ENCODE data around the gene PTPRS. TPM values are rescaled to one million over a fixed set of nuclear protein-coding genes. Genes with fewer than 3 reads are reported as not detected.
"Not testable (repeated sequence)": the region's sequence is repeated elsewhere in the genome, so short reads cannot be mapped to it uniquely, and the experiment has no call there.

PTPRS gene
- polyA plus RNA-seq, 1 experiment: 40.1 TPM

DNA sequence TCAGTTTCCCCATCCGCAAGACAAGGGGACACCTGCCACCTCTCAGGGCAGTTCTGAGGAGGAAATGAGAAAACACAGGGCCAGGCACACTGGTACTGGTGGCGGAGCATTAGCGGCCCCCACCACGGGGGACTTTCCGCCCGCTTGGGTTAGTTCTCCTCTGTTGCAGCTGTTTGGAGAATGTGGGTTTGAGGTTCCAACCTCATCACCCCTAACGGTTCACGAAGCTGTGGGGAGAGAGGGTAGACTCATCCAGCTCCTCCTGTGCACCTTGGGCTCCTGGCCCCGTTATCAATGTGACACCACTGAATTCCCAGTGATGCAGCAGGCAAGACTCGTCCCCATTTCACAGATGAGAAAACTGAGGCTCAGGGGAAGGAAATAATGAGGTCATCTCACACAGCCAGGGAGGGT is 10.3 kb downstream of the PTPRS start:
- ChIA-PET CTCF (no interaction called here), POLR2A (no interaction called here)
- TF ChIP-seq, protein P1, sequence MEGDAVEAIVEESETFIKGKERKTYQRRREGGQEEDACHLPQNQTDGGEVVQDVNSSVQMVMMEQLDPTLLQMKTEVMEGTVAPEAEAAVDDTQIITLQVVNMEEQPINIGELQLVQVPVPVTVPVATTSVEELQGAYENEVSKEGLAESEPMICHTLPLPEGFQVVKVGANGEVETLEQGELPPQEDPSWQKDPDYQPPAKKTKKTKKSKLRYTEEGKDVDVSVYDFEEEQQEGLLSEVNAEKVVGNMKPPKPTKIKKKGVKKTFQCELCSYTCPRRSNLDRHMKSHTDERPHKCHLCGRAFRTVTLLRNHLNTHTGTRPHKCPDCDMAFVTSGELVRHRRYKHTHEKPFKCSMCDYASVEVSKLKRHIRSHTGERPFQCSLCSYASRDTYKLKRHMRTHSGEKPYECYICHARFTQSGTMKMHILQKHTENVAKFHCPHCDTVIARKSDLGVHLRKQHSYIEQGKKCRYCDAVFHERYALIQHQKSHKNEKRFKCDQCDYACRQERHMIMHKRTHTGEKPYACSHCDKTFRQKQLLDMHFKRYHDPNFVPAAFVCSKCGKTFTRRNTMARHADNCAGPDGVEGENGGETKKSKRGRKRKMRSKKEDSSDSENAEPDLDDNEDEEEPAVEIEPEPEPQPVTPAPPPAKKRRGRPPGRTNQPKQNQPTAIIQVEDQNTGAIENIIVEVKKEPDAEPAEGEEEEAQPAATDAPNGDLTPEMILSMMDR (IDR thresholded peaks at IDR 0.05; ENCODE audit: insufficient read depth, low read depth, low read length): no peak
- Histone ChIP-seq H3K36me3 (ENCODE audit: control insufficient read depth, insufficient read depth, low read length) (no peaks in the 10 kb centered on the region), H3K4me3 (ENCODE audit: low read depth, low read length) (no peak overlapping the region), H3K27me3 (ENCODE audit: control insufficient read depth, insufficient read depth, low read length) (peaks cover 3% of the 10 kb centered on the region; the same call in 1 of the 2 replicates)
- no peak for DNase-seq (ENCODE audit: low read depth)

DNA sequence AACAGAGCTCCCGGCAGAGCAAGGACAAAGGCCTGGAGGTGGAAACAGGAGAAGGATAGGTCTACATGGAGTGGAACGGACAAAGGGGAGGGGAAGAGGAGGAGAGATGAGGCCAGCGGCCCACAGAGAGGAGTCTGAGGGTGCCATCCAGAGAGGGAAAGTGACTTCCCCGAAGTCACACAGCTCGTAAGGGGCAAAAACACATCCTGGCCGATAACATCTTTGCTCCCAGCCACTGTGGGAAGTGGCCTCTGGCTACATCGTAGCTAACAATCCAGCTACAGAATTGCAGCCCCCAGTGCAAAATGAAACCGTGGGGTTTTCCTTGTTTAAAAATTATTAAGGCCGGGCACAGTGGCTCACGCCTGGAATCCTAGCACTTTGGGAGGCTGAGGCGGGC is 11.5 kb downstream of the PTPRS start:
- H3K27me3 ChIP-seq (ENCODE audit: control insufficient read depth, insufficient read depth, low read length): peaks cover 1% of the 10 kb centered on the region

DNA sequence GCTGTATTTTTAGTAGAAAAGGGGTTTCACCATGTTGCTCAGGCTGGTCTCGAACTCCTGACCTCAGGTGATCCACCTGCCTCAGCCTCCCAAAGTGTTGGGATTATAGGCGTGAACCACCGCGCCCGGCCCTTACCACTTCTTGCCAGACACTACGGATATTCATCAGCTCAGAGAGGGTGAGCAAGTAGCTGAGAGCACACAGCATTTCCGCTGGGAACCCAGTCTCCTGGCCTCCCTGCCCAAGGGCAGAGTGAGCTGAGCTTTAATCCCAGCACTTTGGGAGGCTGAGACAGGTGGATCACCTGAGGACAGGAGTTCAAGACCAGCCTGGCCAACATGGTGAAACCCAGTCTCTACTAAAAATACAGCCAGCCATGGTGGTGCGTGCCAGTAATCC is 12.2 kb downstream of the PTPRS start:
- DNase-seq (ENCODE audit: low read depth); H3K4me3 ChIP-seq (ENCODE audit: low read depth, low read length); H3K27me3 ChIP-seq (ENCODE audit: control insufficient read depth, insufficient read depth, low read length); H3K36me3 ChIP-seq (ENCODE audit: control insufficient read depth, insufficient read depth, low read length); POLR2A ChIA-PET: not testable (repeated sequence)
- CTCF ChIA-PET: interaction anchor here (1.5 kb wide), 1 partner anchor 43 kb away, joined by 4 read pairs; no protein-coding TSS in a partner anchor

More for the DNA sequence above, 11.5 kb downstream of the PTPRS start:
- Histone ChIP-seq H3K4me3 (ENCODE audit: low read depth, low read length) (no peak overlapping the region), H3K36me3 (ENCODE audit: control insufficient read depth, insufficient read depth, low read length) (no peaks in the 10 kb centered on the region)
- DNase-seq (ENCODE audit: low read depth): no peak
- ChIA-PET CTCF (no interaction called here), POLR2A (no interaction called here)
- TF ChIP-seq, protein P1 (IDR thresholded peaks at IDR 0.05; ENCODE audit: insufficient read depth, low read depth, low read length): no peak

DNA sequence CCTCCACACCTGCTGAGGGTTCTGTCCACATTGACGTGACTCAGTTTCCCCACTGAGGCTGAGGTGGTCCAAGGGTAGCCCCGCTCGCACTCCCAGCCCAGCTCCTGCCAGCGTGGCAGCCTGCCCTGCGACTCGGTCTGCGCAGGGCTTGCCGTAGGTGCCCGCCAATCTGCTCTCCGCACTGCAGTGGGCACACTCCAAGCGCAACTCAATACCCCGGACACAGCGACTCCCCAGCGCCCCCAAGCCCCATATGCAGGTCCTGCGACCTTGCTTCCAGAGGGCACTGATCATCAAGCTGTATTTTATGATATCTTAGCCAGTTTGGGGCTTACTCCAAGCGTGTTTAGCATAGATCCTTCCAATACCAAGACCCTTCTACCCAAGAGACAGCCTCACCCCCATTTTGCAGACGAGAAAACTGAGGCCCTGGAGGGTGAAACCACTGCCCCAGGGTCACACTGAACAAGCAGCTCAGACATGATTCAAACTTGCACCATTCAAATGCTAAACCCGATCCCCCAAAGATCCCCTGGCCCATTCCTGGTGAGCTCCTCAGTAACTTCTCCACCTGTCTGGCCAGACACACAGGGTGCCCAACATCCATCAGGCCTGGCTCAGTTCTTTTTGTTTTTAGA is 13.5 kb downstream of the PTPRS start:
- no peak overlapping the region for H3K4me3 ChIP-seq (ENCODE audit: low read depth, low read length)
- H3K27me3 ChIP-seq (ENCODE audit: control insufficient read depth, insufficient read depth, low read length): peaks cover 1% of the 10 kb centered on the region
- ChIA-PET CTCF (interaction anchor here (1.5 kb wide), 1 partner anchor 44 kb away, joined by 4 read pairs; no protein-coding TSS in a partner anchor), POLR2A (no interaction called here)
- TF ChIP-seq, protein P1 (IDR thresholded peaks at IDR 0.05; ENCODE audit: insufficient read depth, low read depth, low read length): no peak
- DNase-seq (ENCODE audit: low read depth): no peak
- H3K36me3 ChIP-seq (ENCODE audit: control insufficient read depth, insufficient read depth, low read length): no peaks in the 10 kb centered on the region

DNA sequence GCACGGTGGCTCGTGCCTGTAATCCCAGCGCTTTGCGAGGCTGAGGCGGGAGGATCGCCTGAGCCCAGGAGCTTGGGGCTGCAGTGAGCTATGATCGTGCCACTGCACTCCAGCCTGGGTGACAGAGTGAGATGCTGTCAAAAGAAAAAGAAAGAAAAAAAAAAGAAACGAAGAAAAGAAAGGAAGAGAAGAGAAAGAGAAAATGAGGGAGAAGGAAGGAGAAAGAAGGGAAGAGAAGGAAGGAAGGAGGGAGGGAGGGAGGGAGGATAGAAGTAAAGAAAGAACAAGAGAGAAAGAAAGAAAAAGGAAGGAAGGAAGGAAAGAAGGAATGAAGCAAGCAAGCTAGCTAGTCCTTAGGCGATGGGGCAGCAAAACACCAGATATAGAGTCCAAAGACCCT is 14.1 kb downstream of the PTPRS start:
- ChIA-PET POLR2A (no interaction called here), CTCF (no interaction called here)
- TF ChIP-seq, protein P1 (IDR thresholded peaks at IDR 0.05; ENCODE audit: insufficient read depth, low read depth, low read length): no peak
- no peak overlapping the region for H3K4me3 ChIP-seq (ENCODE audit: low read depth, low read length)
- DNase-seq (ENCODE audit: low read depth): no peak
- peaks cover 1% of the 10 kb centered on the region for H3K27me3 ChIP-seq (ENCODE audit: control insufficient read depth, insufficient read depth, low read length)
- H3K36me3 ChIP-seq (ENCODE audit: control insufficient read depth, insufficient read depth, low read length): no peaks in the 10 kb centered on the region

DNA sequence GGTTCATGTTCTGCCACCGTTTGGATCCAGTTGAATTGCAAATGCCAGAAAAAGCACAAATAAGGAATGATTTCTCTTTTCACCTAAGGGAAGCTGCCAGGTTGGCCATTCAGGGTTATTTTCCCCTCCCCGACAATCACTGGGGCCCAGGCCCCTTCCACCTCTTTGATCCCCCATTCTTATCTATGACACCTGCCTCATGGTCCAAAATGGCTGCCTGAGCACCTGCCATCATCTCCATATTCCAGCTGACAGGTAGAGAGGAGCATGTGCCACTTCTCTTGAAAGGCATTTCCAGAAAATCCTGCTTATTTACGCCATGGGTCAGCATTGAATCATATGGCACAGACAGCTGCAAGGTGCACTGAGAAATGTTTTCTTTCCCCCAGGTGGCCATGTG is 15.7 kb downstream of the PTPRS start:
- TF ChIP-seq, protein P1 (IDR thresholded peaks at IDR 0.05; ENCODE audit: insufficient read depth, low read depth, low read length): no peak
- H3K36me3 ChIP-seq (ENCODE audit: control insufficient read depth, insufficient read depth, low read length): no peaks in the 10 kb centered on the region
- no peak for DNase-seq (ENCODE audit: low read depth)
- ChIA-PET POLR2A (no interaction called here), CTCF (no interaction called here)
- H3K4me3 ChIP-seq (ENCODE audit: low read depth, low read length): no peak overlapping the region
- H3K27me3 ChIP-seq (ENCODE audit: control insufficient read depth, insufficient read depth, low read length): peaks cover 1% of the 10 kb centered on the region

Data from BJ (cell line).